ENCODE data around the gene FSTL4.

Gene FSTL4

GRCh38 chr5:133520991-133521706 is 91.2 kb downstream of the FSTL4 start:
- FAIRE-seq (no peak), DNase-seq (ENCODE audit: insufficient read length, low spot score) (no peak)

GRCh38 chr5:133520062-133520461 is 92.3 kb downstream of the FSTL4 start:
- DNase-seq (ENCODE audit: insufficient read length, low spot score) (no peak), FAIRE-seq (no peak)

GRCh38 chr5:133519191-133519590 is 93.2 kb downstream of the FSTL4 start:
- DNase-seq (ENCODE audit: insufficient read length, low spot score) (no peak), FAIRE-seq (no peak)

GRCh38 chr5:133514456-133514855 is 97.9 kb downstream of the FSTL4 start:
- DNase-seq (ENCODE audit: insufficient read length, low spot score): no peak
- FAIRE-seq: no peak

GRCh38 chr5:133512896-133513295 is 99.4 kb downstream of the FSTL4 start:
- FAIRE-seq (no peak), DNase-seq (ENCODE audit: insufficient read length, low spot score) (no peak)

GRCh38 chr5:133511653-133512235 is 100.6 kb downstream of the FSTL4 start:
- FAIRE-seq (no peak), DNase-seq (ENCODE audit: insufficient read length, low spot score) (no peak)

- DNase-seq (ENCODE audit: insufficient read length, low spot score) (no peak), FAIRE-seq (no peak)
Measured at GRCh38 chr5:133510634-133511262, 101.6 kb downstream of the FSTL4 start.

GRCh38 chr5:133509742-133510079 is 102.6 kb downstream of the FSTL4 start:
- FAIRE-seq: no peak

GRCh38 chr5:133508845-133509741 is 103.2 kb downstream of the FSTL4 start:
- no peak for DNase-seq (ENCODE audit: insufficient read length, low spot score)

More at GRCh38 chr5:133509742-133510079, 102.6 kb downstream of the FSTL4 start:
- DNase-seq (ENCODE audit: insufficient read length, low spot score): no peak

GRCh38 chr5:133508331-133508730 is 104.0 kb downstream of the FSTL4 start:
- FAIRE-seq: no peak
- no peak for DNase-seq (ENCODE audit: insufficient read length, low spot score)

More at GRCh38 chr5:133508845-133509741, 103.2 kb downstream of the FSTL4 start:
- no peak for FAIRE-seq

GRCh38 chr5:133506181-133506580 is 106.2 kb downstream of the FSTL4 start:
- DNase-seq (ENCODE audit: insufficient read length, low spot score) (no peak), FAIRE-seq (no peak)

- no peak for DNase-seq (ENCODE audit: insufficient read length, low spot score)
- no peak for FAIRE-seq
Measured at GRCh38 chr5:133503511-133503910, 108.8 kb downstream of the FSTL4 start.

GRCh38 chr5:133499895-133500294 is 112.4 kb downstream of the FSTL4 start:
- FAIRE-seq: no peak
- DNase-seq (ENCODE audit: insufficient read length, low spot score): no peak

- DNase-seq (ENCODE audit: insufficient read length, low spot score) (no peak), FAIRE-seq (no peak)
Measured at GRCh38 chr5:133497608-133498348, 114.6 kb downstream of the FSTL4 start.

- DNase-seq (ENCODE audit: insufficient read length, low spot score) (no peak), FAIRE-seq (no peak)
Measured at GRCh38 chr5:133496631-133497030, 115.7 kb downstream of the FSTL4 start.

GRCh38 chr5:133494923-133495246 is 117.5 kb downstream of the FSTL4 start:
- FAIRE-seq (no peak), DNase-seq (ENCODE audit: insufficient read length, low spot score) (no peak)

GRCh38 chr5:133494232-133494922 is 118.0 kb downstream of the FSTL4 start:
- FAIRE-seq: no peak
- DNase-seq (ENCODE audit: insufficient read length, low spot score): no peak

- no peak for FAIRE-seq
- DNase-seq (ENCODE audit: insufficient read length, low spot score): no peak
Measured at GRCh38 chr5:133489632-133490031, 122.7 kb downstream of the FSTL4 start.

GRCh38 chr5:133487093-133487492 is 125.2 kb downstream of the FSTL4 start:
- DNase-seq (ENCODE audit: insufficient read length, low spot score) (no peak), FAIRE-seq (no peak)

GRCh38 chr5:133485468-133485867 is 126.9 kb downstream of the FSTL4 start:
- no peak for FAIRE-seq

More at GRCh38 chr5:133485468-133485867, 126.9 kb downstream of the FSTL4 start:
- no peak for DNase-seq (ENCODE audit: insufficient read length, low spot score)

All from HTR-8/SVneo (cell line).